ENCODE data around the gene MAP2K5. TPM values are rescaled to one million over a fixed set of nuclear protein-coding genes. Genes with fewer than 3 reads are reported as not detected.

Gene MAP2K5
- total and polyA plus RNA-seq, 4 donors = 3.8 to 6.4 (median 5.6) TPM

GRCh38 chr15:67708500-67708899 is 166.0 kb downstream of the MAP2K5 start:
- WGBS = 93% methylated on average over 4 of the region's 4 CpGs
- Histone ChIP-seq H3K9me3 (ENCODE audit: control insufficient read depth in 4 of 4, low read length in 3 of 4) (no peaks in the 10 kb centered on the region), H3K9ac (ENCODE audit: low read depth in 1 of 2, low read length in 2 of 2) (no peak overlapping the region), H3K27ac (ENCODE audit: low read depth in 1 of 2, low read length in 2 of 2) (no peak overlapping the region), H3K27me3 (ENCODE audit: control insufficient read depth in 4 of 4, insufficient read depth in 4 of 4, low read length in 3 of 4) (no peaks in the 10 kb centered on the region), H3K4me3 (ENCODE audit: low read depth in 1 of 3, low read length in 3 of 3) (no peak overlapping the region), H3K36me3 (ENCODE audit: control insufficient read depth in 4 of 4, insufficient read depth in 3 of 4, low read depth in 1 of 4, low read length in 3 of 4) (peaks cover 0 to 4% (median under 1%) of the 10 kb centered on the region in 4 donors), H3K4me1 (ENCODE audit: control insufficient read depth in 4 of 4, insufficient read depth in 4 of 4, low read length in 3 of 4) (no peaks in the 10 kb centered on the region)
- no peak for DNase-seq (ENCODE audit: low spot score)
- TF ChIP-seq SP1 (IDR thresholded peaks at IDR 0.05) (no peak), RAD21 (IDR thresholded peaks at IDR 0.05) (no peak), YY1 (IDR thresholded peaks at IDR 0.05) (no peak), RXRA (IDR thresholded peaks at IDR 0.05) (no peak), FOXA2 (IDR thresholded peaks at IDR 0.05) (no peak), EGR1 (IDR thresholded peaks at IDR 0.05; ENCODE audit: low read depth in 2 of 2) (no peak), GABPA (IDR thresholded peaks at IDR 0.05 in 1 of 2, conservative IDR thresholded peaks at IDR 0.05 in 1 of 2) (no peak), CTCF (IDR thresholded peaks at IDR 0.05; ENCODE audit: low read depth, low read length, missing input control) (no peak), HNF4G (IDR thresholded peaks at IDR 0.05) (no peak), HNF4A (conservative IDR thresholded peaks at IDR 0.05) (no peak), REST (IDR thresholded peaks at IDR 0.05) (no peak), ZBTB33 (IDR thresholded peaks at IDR 0.05) (no peak), FOXA1 (IDR thresholded peaks at IDR 0.05) (no peak)

- 96% methylated on average over 2 of the region's 2 CpGs for WGBS
- H3K9me3 ChIP-seq (ENCODE audit: control insufficient read depth in 4 of 4, low read length in 3 of 4) = no peaks in the 10 kb centered on the region
- TF ChIP-seq SP1 (IDR thresholded peaks at IDR 0.05) (no peak), ATF3 (IDR thresholded peaks at IDR 0.05) (no peak), RAD21 (IDR thresholded peaks at IDR 0.05) (no peak), RXRA (IDR thresholded peaks at IDR 0.05) (no peak), TAF1 (conservative IDR thresholded peaks at IDR 0.05) (no peak), HNF4A (conservative IDR thresholded peaks at IDR 0.05) (no peak), MAX (IDR thresholded peaks at IDR 0.05) (no peak), JUND (IDR thresholded peaks at IDR 0.05) (no peak), EGR1 (IDR thresholded peaks at IDR 0.05; ENCODE audit: low read depth in 2 of 2) (no peak), FOXA1 (IDR thresholded peaks at IDR 0.05) (no peak), YY1 (IDR thresholded peaks at IDR 0.05) (no peak), HNF4G (IDR thresholded peaks at IDR 0.05) (no peak), CTCF (IDR thresholded peaks at IDR 0.05; ENCODE audit: low read depth, low read length, missing input control) (no peak)
- no peaks in the 10 kb centered on the region for H3K4me1 ChIP-seq (ENCODE audit: control insufficient read depth in 4 of 4, insufficient read depth in 4 of 4, low read length in 3 of 4)
- no peak overlapping the region for H3K9ac ChIP-seq (ENCODE audit: low read depth in 1 of 2, low read length in 2 of 2)
- H3K4me3 ChIP-seq (ENCODE audit: low read depth in 1 of 3, low read length in 3 of 3) = no peak overlapping the region
- H3K27ac ChIP-seq (ENCODE audit: low read depth in 1 of 2, low read length in 2 of 2) = no peak overlapping the region
- DNase-seq (ENCODE audit: low spot score) = no peak
- H3K36me3 ChIP-seq (ENCODE audit: control insufficient read depth in 4 of 4, insufficient read depth in 3 of 4, low read depth in 1 of 4, low read length in 3 of 4) = no peaks in the 10 kb centered on the region
- H3K27me3 ChIP-seq (ENCODE audit: control insufficient read depth in 4 of 4, insufficient read depth in 4 of 4, low read length in 3 of 4) = no peaks in the 10 kb centered on the region
Measured at GRCh38 chr15:67715170-67715569, 172.7 kb downstream of the MAP2K5 start.

Data from liver (tissue), 9 donors.